Psoas muscle (tissue), 8 donors: ENCODE measurements around the gene ANKRD6. TPM values are rescaled to one million over a fixed set of nuclear protein-coding genes. Genes with fewer than 3 reads are reported as not detected.

Source experiments
- ATAC-seq, 4 donors: fragments of 200-7000 bp; cut with Tn5 transposase; one replicate each; pipeline ENCODE4 v1.9.1; 2020; ENCODE audit warnings: moderate library complexity in 3 of 4, mild to moderate bottlenecking in 2 of 4
- DNase-seq, 2 donors: peaks; one replicate each; pipeline ENCODE4 v3.0.0-alpha.2; 2020
- H3K27ac ChIP-seq: fragments of 200-600 bp; one replicate; pipeline ENCODE4 v1.8.0; 2022
- H3K27me3 ChIP-seq, 3 donors: fragments of 200-600 bp in 1 of 3; one replicate each; pipeline versions ENCODE4 v1.6.1 to v1.8.0; 2013 to 2022; ENCODE audit warnings: low read length in 2 of 3, mild to moderate bottlenecking in 2 of 3, moderate library complexity in 1 of 3; ENCODE audit not compliant: insufficient read depth in 3 of 3
- H3K36me3 ChIP-seq, 2 donors: fragments of 200-600 bp in 1 of 2; one replicate each; pipeline versions ENCODE4 v1.6.1 to v1.8.0; 2013 to 2022; ENCODE audit warnings: low read depth in 1 of 2, mild to moderate bottlenecking in 1 of 2, moderate library complexity in 1 of 2; ENCODE audit not compliant: insufficient read depth in 1 of 2
- H3K4me1 ChIP-seq: fragments of 200-600 bp; one replicate; pipeline ENCODE4 v1.8.0; 2022
- H3K4me3 ChIP-seq: fragments of 200-600 bp; one replicate; pipeline ENCODE4 v1.8.0; 2022; ENCODE audit warnings: mild to moderate bottlenecking
- H3K9me3 ChIP-seq: fragments of 200-600 bp; one replicate; pipeline ENCODE4 v1.8.0; 2022
- WGBS, 3 donors: extraction: QIAGEN DNeasy Blood & Tissue Kit; methylation state at CpG; one replicate each; pipeline versions ENCODE4 v1.1.6 to v1.1.7; 2013; 5-methylcytosine and 5-hydroxymethylcytosine counted together
- intact Hi-C, 2 donors: fragments of 100-400 bp; cut with DNase I; formaldehyde crosslinking; loops; one replicate each; pipeline versions ENCODE4 v1.11.0 to v1.14.2; 2022
- polyA plus RNA-seq, 3 donors: library from polyadenylated mRNA; stranded (reverse); fragments of 200-250 nt; gene quantifications; one replicate each; pipeline ENCODE4 v1.2.3, GENCODE V29; 2013
- total RNA-seq, 4 donors: library from RNA; stranded (reverse); fragmentation: NEBNext Ultra II Directional in 2 of 4; extraction: Animal tissue kit (Norgen Biotek cat#: 25700) in 2 of 4; gene quantifications; one replicate each; pipeline versions ENCODE4 v1.2.1 to v1.2.4, GENCODE V29; 2021 to 2023
- TF ChIP-seq, protein P1 (sequence below): fragments of 200-600 bp; IDR thresholded peaks from one replicate; pipeline ENCODE4 v1.8.0; 2022; ENCODE audit warnings: antibody characterized with exemption
- donor health status: healthy with polysubstance abuse.
- donor health status: DM: no; HTN: no; CAD: no; lungs with moderate emphysema.
- donor health status: Bipolar disorder and iron deficiency.
- donor health status: healthy.
- donor health status: DM: yes; HTN: yes; CAD: no.
- donor health status: DM: no; HTN: no; CAD: no.
- donor health status: DM: no; HTN: no; CAD: no.
- donor health status: DM: yes; HTN: yes; CAD: no.

Gene ANKRD6
- total and polyA plus RNA-seq, 7 donors, result 1.2 to 9.0 (median 2.4) TPM

DNA sequence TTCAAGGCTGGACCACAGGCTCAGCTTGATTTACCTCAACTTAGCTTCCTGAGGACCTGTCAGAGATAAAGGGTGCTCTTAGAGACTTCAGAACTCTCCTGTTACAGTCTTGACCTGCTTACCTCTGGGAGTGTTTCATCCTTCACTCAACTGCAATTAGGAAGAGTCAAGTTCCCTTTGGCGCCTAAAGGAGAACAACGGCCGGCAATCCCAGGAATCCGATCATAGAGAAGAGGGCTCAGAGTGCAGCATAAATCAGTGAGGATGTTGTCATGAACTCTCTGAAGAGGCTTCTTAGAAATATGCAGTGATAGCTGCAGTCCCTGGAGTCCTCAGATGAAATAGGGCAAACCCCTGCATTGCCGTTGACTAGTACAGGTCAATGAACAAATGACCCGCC, 169.2 kb downstream of the ANKRD6 start:
- intact Hi-C loops, result no loop called here
- peaks cover 14% of the 10 kb centered on the region for H3K4me1 ChIP-seq
- no peak overlapping the region for H3K27ac ChIP-seq
- H3K4me3 ChIP-seq, result no peak overlapping the region
- DNase-seq (no peak), ATAC-seq (peak in 1 of 4 donors; percentile 16)
- no peaks in the 10 kb centered on the region for H3K27me3 ChIP-seq
- 59 to 76% (median 60%) methylated on average over 6 of the region's 6 CpGs for WGBS, 3 donors
- no peaks in the 10 kb centered on the region for H3K9me3 ChIP-seq
- no peaks in the 10 kb centered on the region for H3K36me3 ChIP-seq
- TF ChIP-seq, protein P1, sequence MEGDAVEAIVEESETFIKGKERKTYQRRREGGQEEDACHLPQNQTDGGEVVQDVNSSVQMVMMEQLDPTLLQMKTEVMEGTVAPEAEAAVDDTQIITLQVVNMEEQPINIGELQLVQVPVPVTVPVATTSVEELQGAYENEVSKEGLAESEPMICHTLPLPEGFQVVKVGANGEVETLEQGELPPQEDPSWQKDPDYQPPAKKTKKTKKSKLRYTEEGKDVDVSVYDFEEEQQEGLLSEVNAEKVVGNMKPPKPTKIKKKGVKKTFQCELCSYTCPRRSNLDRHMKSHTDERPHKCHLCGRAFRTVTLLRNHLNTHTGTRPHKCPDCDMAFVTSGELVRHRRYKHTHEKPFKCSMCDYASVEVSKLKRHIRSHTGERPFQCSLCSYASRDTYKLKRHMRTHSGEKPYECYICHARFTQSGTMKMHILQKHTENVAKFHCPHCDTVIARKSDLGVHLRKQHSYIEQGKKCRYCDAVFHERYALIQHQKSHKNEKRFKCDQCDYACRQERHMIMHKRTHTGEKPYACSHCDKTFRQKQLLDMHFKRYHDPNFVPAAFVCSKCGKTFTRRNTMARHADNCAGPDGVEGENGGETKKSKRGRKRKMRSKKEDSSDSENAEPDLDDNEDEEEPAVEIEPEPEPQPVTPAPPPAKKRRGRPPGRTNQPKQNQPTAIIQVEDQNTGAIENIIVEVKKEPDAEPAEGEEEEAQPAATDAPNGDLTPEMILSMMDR, result no peak

DNA sequence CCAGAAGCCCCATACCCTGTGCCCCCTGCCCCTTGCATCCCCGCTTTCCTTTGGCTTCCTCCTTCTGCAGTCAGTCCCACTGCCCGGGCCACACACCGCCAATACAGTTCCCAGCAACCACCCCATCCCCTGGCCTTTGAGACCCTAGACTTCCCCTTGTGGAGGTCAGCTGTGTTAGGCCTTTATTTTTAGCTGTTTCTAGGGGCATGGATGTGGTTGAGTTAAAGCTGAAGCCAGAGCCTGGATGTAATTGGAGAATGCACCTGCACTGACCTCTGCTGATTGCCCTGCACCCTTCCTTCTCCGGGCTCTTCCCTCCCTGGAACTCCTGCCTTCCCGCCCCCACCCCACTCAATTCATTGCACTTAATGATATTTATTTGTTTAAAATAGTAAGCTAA, 171.7 kb downstream of the ANKRD6 start:
- peaks cover 14% of the 10 kb centered on the region for H3K4me1 ChIP-seq
- WGBS, 3 donors, result 57 to 68% (median 62%) methylated on average over 5 of the region's 5 CpGs
- ATAC-seq (peak in 3 of 4 donors; percentile 32 to 65 (median 40)), DNase-seq (no peak)
- no peak overlapping the region for H3K4me3 ChIP-seq
- intact Hi-C loops, result no loop called here
- H3K36me3 ChIP-seq, result no peaks in the 10 kb centered on the region
- no peaks in the 10 kb centered on the region for H3K27me3 ChIP-seq
- no peak overlapping the region for H3K27ac ChIP-seq
- TF ChIP-seq, protein P1, result no peak
- no peaks in the 10 kb centered on the region for H3K9me3 ChIP-seq

GRCh38 chr6:89605861-89606260, 172.9 kb downstream of the ANKRD6 start:
- intact Hi-C loops, result no loop called here
- WGBS, 3 donors, result 87 to 95% (median 89%) methylated on average over 5 of the region's 5 CpGs
- TF ChIP-seq, protein P1, result no peak
- no peaks in the 10 kb centered on the region for H3K36me3 ChIP-seq
- H3K4me1 ChIP-seq, result peaks cover 14% of the 10 kb centered on the region
- H3K27me3 ChIP-seq, result no peaks in the 10 kb centered on the region
- H3K9me3 ChIP-seq, result no peaks in the 10 kb centered on the region
- no peak overlapping the region for H3K4me3 ChIP-seq
- no peak for ATAC-seq
- H3K27ac ChIP-seq, result no peak overlapping the region
- no peak for DNase-seq

DNA sequence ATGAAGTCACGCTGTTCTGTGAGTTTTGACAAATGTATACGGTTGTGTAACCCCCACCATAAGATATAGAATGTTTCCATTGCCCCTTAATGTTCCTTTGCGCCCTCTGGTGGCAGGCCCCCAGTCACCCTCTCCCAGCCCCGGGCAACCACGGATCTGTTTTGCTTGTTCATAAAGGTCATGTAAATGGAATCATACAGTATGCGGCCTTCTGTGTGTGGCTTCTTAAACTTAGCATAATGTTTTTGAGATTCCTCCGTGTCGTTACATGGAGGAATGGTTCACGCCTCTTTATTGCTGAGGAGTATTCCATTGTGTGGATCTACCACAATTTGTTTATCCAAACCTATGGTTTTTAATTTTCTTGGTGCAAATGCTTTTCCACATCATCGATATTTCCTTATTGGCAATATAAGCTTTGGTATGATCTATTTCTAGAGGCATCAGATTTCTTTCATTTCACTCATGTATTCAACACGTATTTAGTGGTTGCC, 177.2 kb downstream of the ANKRD6 start:
- H3K36me3 ChIP-seq, result no peaks in the 10 kb centered on the region
- intact Hi-C loops, result loop anchor here (1.0 to 5.0 kb wide), 3 partner anchors 177 to 243 kb away; partner anchors contain the start of gene ANKRD6 (in 2 of the 2)
- H3K4me1 ChIP-seq, result no peaks in the 10 kb centered on the region
- H3K27me3 ChIP-seq, result no peaks in the 10 kb centered on the region
- H3K4me3 ChIP-seq, result no peak overlapping the region
- H3K9me3 ChIP-seq, result no peaks in the 10 kb centered on the region
- H3K27ac ChIP-seq, result no peak overlapping the region
- ATAC-seq, result peak; percentile 71 to 92 (median 84)
- DNase-seq, result peak; percentile 68 to 79
- TF ChIP-seq, protein P1, result peak; percentile 90
- 43 to 57% (median 50%) methylated on average over 11 of the region's 11 CpGs for WGBS, 3 donors

- no peak overlapping the region for H3K27ac ChIP-seq
Observed at GRCh38 chr6:89611666-89612065, 178.7 kb downstream of the ANKRD6 start.

More at GRCh38 chr6:89611666-89612065, 178.7 kb downstream of the ANKRD6 start:
- no peak for ATAC-seq
- Histone ChIP-seq H3K4me1 (no peaks in the 10 kb centered on the region), H3K4me3 (no peak overlapping the region), H3K27me3 (no peaks in the 10 kb centered on the region), H3K36me3 (no peaks in the 10 kb centered on the region), H3K9me3 (no peaks in the 10 kb centered on the region)
- no peak for DNase-seq
- TF ChIP-seq, protein P1, result no peak
- intact Hi-C loops, result loop anchor here (2.0 to 5.0 kb wide), 2 partner anchors 179 to 244 kb away; partner anchors contain the start of gene ANKRD6 (in 1 of the 2)
